GM21717 (cell line): ENCODE data around the gene OXTR.
"Not testable (repeated sequence)": the region's sequence is repeated elsewhere in the genome, so short reads cannot be mapped to it uniquely, and the experiment has no call there.

ENCODE experiments used
- ATAC-seq: cut with Tn5 transposase; IDR thresholded peaks from one replicate; pipeline ENCODE4 v1.9.1; 2021; ENCODE audit warnings: mild to moderate bottlenecking, moderate library complexity; ENCODE audit not compliant: unreplicated experiment

The OXTR gene

GRCh38 chr3:8743021-8743601 lies 26.3 kb downstream of the OXTR start:
- no peak for ATAC-seq

GRCh38 chr3:8741581-8742261 lies 27.7 kb downstream of the OXTR start:
- ATAC-seq = no peak

GRCh38 chr3:8739757-8740504 lies 29.5 kb downstream of the OXTR start:
- no peak for ATAC-seq

GRCh38 chr3:8738639-8739038 lies 30.8 kb downstream of the OXTR start:
- no peak for ATAC-seq

- no peak for ATAC-seq
Observed at GRCh38 chr3:8737823-8738222, 31.6 kb downstream of the OXTR start.

GRCh38 chr3:8737301-8737700 lies 32.1 kb downstream of the OXTR start:
- ATAC-seq = no peak

GRCh38 chr3:8736436-8736835 lies 33.0 kb downstream of the OXTR start:
- ATAC-seq = no peak

GRCh38 chr3:8734908-8735307 lies 34.5 kb downstream of the OXTR start:
- ATAC-seq = no peak

GRCh38 chr3:8734137-8734878 lies 35.1 kb downstream of the OXTR start:
- no peak for ATAC-seq

- ATAC-seq = no peak
Observed at GRCh38 chr3:8733332-8734094, 35.9 kb downstream of the OXTR start, which contains the start of gene CAV3. CAV3 (plus strand) TSS chr3:8733802; CDS start chr3:8733877, 75 bp downstream.

GRCh38 chr3:8732413-8732812 lies 37.0 kb downstream of the OXTR start:
- ATAC-seq = no peak

GRCh38 chr3:8730656-8731055 lies 38.8 kb downstream of the OXTR start:
- ATAC-seq = no peak

- ATAC-seq = no peak
Observed at GRCh38 chr3:8729479-8729878, 39.9 kb downstream of the OXTR start.

GRCh38 chr3:8727605-8728512 lies 41.6 kb downstream of the OXTR start:
- ATAC-seq = no peak

- ATAC-seq = no peak
Observed at GRCh38 chr3:8724108-8724752, 45.2 kb downstream of the OXTR start.

- no peak for ATAC-seq
Observed at GRCh38 chr3:8723612-8724011, 45.8 kb downstream of the OXTR start.

GRCh38 chr3:8722808-8723207 lies 46.6 kb downstream of the OXTR start:
- no peak for ATAC-seq

- not testable (repeated sequence) for ATAC-seq
Observed at GRCh38 chr3:8715757-8716156, 53.7 kb downstream of the OXTR start.
